Measurements from ENCODE around the gene PEX5L.

PEX5L gene

DNA sequence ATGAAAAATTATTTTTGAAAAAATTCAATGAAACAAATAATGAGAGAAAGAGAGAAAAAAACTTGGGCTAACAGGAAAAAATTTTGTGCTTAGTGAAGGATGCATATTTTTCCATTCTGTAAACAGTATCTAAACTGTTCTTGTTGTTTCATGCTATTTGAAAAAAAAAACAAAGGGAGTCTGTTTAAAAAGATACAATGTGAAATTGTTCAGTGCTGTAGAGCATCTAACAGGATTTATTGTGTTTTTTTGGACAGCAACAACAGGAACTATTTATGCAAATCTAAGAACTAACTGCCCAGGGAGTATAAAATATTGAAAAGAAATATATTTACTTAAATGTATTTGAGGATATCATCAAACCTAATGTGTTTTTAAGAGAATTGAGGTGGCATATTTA, 55.1 kb downstream of the PEX5L start:
- no peak for TF ChIP-seq FOXP2 (optimal IDR thresholded peaks at IDR 0.05; ENCODE audit: borderline replicate concordance, extremely low read depth, extremely low read length, insufficient read depth)

GRCh38 chr3:179977356-179977755, 59.4 kb downstream of the PEX5L start:
- TF ChIP-seq POLR2AphosphoS5 (IDR thresholded peaks at IDR 0.05; ENCODE audit: low read depth, low read length) (no peak), TAF1 (IDR thresholded peaks at IDR 0.05; ENCODE audit: borderline replicate concordance, insufficient read depth, low read length) (no peak), FOXP2 (optimal IDR thresholded peaks at IDR 0.05; ENCODE audit: borderline replicate concordance, extremely low read depth, extremely low read length, insufficient read depth) (no peak), SIN3A (IDR thresholded peaks at IDR 0.05; ENCODE audit: borderline replicate concordance, insufficient read depth, low read length) (no peak)
- TF ChIP-seq, protein P1, sequence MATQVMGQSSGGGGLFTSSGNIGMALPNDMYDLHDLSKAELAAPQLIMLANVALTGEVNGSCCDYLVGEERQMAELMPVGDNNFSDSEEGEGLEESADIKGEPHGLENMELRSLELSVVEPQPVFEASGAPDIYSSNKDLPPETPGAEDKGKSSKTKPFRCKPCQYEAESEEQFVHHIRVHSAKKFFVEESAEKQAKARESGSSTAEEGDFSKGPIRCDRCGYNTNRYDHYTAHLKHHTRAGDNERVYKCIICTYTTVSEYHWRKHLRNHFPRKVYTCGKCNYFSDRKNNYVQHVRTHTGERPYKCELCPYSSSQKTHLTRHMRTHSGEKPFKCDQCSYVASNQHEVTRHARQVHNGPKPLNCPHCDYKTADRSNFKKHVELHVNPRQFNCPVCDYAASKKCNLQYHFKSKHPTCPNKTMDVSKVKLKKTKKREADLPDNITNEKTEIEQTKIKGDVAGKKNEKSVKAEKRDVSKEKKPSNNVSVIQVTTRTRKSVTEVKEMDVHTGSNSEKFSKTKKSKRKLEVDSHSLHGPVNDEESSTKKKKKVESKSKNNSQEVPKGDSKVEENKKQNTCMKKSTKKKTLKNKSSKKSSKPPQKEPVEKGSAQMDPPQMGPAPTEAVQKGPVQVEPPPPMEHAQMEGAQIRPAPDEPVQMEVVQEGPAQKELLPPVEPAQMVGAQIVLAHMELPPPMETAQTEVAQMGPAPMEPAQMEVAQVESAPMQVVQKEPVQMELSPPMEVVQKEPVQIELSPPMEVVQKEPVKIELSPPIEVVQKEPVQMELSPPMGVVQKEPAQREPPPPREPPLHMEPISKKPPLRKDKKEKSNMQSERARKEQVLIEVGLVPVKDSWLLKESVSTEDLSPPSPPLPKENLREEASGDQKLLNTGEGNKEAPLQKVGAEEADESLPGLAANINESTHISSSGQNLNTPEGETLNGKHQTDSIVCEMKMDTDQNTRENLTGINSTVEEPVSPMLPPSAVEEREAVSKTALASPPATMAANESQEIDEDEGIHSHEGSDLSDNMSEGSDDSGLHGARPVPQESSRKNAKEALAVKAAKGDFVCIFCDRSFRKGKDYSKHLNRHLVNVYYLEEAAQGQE (IDR thresholded peaks at IDR 0.05; ENCODE audit: insufficient read depth in 1 of 2, low read depth in 2 of 2, low read length in 2 of 2), result no peak

GRCh38 chr3:179973931-179974361, 62.8 kb downstream of the PEX5L start:
- TF ChIP-seq POLR2AphosphoS5 (IDR thresholded peaks at IDR 0.05; ENCODE audit: low read depth, low read length) (no peak), FOXP2 (optimal IDR thresholded peaks at IDR 0.05; ENCODE audit: borderline replicate concordance, extremely low read depth, extremely low read length, insufficient read depth) (no peak), TAF1 (IDR thresholded peaks at IDR 0.05; ENCODE audit: borderline replicate concordance, insufficient read depth, low read length) (no peak), SIN3A (IDR thresholded peaks at IDR 0.05; ENCODE audit: borderline replicate concordance, insufficient read depth, low read length) (no peak)
- TF ChIP-seq, protein P1 (IDR thresholded peaks at IDR 0.05; ENCODE audit: insufficient read depth in 1 of 2, low read depth in 2 of 2, low read length in 2 of 2), result no peak

GRCh38 chr3:179972881-179973423, 63.8 kb downstream of the PEX5L start:
- TF ChIP-seq SIN3A (IDR thresholded peaks at IDR 0.05; ENCODE audit: borderline replicate concordance, insufficient read depth, low read length), result no peak
- TF ChIP-seq FOXP2 (optimal IDR thresholded peaks at IDR 0.05; ENCODE audit: borderline replicate concordance, extremely low read depth, extremely low read length, insufficient read depth), result no peak
- TF ChIP-seq, protein P1 (IDR thresholded peaks at IDR 0.05; ENCODE audit: insufficient read depth in 1 of 2, low read depth in 2 of 2, low read length in 2 of 2), result no peak
- no peak for TF ChIP-seq TAF1 (IDR thresholded peaks at IDR 0.05; ENCODE audit: borderline replicate concordance, insufficient read depth, low read length)
- no peak for TF ChIP-seq POLR2AphosphoS5 (IDR thresholded peaks at IDR 0.05; ENCODE audit: low read depth, low read length)

GRCh38 chr3:179971280-179971679, 65.5 kb downstream of the PEX5L start:
- TF ChIP-seq TAF1 (IDR thresholded peaks at IDR 0.05; ENCODE audit: borderline replicate concordance, insufficient read depth, low read length) (no peak), SIN3A (IDR thresholded peaks at IDR 0.05; ENCODE audit: borderline replicate concordance, insufficient read depth, low read length) (no peak), POLR2AphosphoS5 (IDR thresholded peaks at IDR 0.05; ENCODE audit: low read depth, low read length) (no peak)
- TF ChIP-seq, protein P1 (IDR thresholded peaks at IDR 0.05; ENCODE audit: insufficient read depth in 1 of 2, low read depth in 2 of 2, low read length in 2 of 2), result no peak

Data from PFSK-1 (cell line).